ENCODE measurements around the gene ANKRD44. TPM values are rescaled to one million over a fixed set of nuclear protein-coding genes. Genes with fewer than 3 reads are reported as not detected.

Gene ANKRD44
- total and polyA plus RNA-seq, 2 experiments from 2014 or later = 2.9 to 4.9 TPM

GRCh38 chr2:197113275-197113711 is 197.3 kb downstream of the ANKRD44 start:
- Histone ChIP-seq H3K27ac (no peak overlapping the region), H3K4me1 (ENCODE audit: insufficient read depth) (peaks cover 13% of the 10 kb centered on the region), H3K27me3 (replicated peaks; ENCODE audit: insufficient read depth) (no peaks in the 10 kb centered on the region), H4K20me1 (ENCODE audit: insufficient read depth) (no peaks in the 10 kb centered on the region), H2AFZ (no peak overlapping the region), H3F3A (ENCODE audit: insufficient read depth) (peaks cover 1% of the 10 kb centered on the region; the same call in 1 of the 2 replicates), H3K79me2 (ENCODE audit: insufficient read depth) (no peaks in the 10 kb centered on the region), H3K4me3 (no peak overlapping the region), H3K9me2 (ENCODE audit: insufficient read depth) (no peaks in the 10 kb centered on the region), H3K4me2 (ENCODE audit: unreplicated experiment) (no peak overlapping the region), H3K36me3 (ENCODE audit: low read depth) (no peaks in the 10 kb centered on the region), H3K9ac (no peak overlapping the region), H3K9me3 (ENCODE audit: low read depth) (no peaks in the 10 kb centered on the region)
- peak; percentile 68 for DNase-seq
- 0 to 15% methylated on average over 1 of the region's 1 CpG for WGBS, 2 experiments (ENCODE audit: low coverage in 1 of 2, low lambda C conversion rate in 2 of 2, missing lambda C conversion rate in 2 of 2)
- in situ Hi-C loops (cut with MboI) = loop anchor here (5.0 kb wide), 1 partner anchor 269 kb away; no protein-coding TSS in a partner anchor
- TF ChIP-seq EZH2phosphoT487 (IDR thresholded peaks at IDR 0.05; ENCODE audit: insufficient read depth, low read depth) (no peak), EZH2 (IDR thresholded peaks at IDR 0.05; ENCODE audit: insufficient read depth, poor library complexity, severe bottlenecking) (no peak)

GRCh38 chr2:197109326-197109725 is 201.3 kb downstream of the ANKRD44 start:
- H3K36me3 ChIP-seq (ENCODE audit: low read depth) = no peaks in the 10 kb centered on the region
- no peak for TF ChIP-seq EZH2 (IDR thresholded peaks at IDR 0.05; ENCODE audit: insufficient read depth, poor library complexity, severe bottlenecking)
- TF ChIP-seq EZH2phosphoT487 (IDR thresholded peaks at IDR 0.05; ENCODE audit: insufficient read depth, low read depth) = no peak
- WGBS, 2 experiments (ENCODE audit: low coverage in 1 of 2, low lambda C conversion rate in 2 of 2, missing lambda C conversion rate in 2 of 2) = 81 to 91% methylated on average over 2 of the region's 2 CpGs
- H4K20me1 ChIP-seq (ENCODE audit: insufficient read depth) = no peaks in the 10 kb centered on the region
- no peak overlapping the region for H3K27ac ChIP-seq
- peaks cover 16% of the 10 kb centered on the region for H3F3A ChIP-seq (ENCODE audit: insufficient read depth)
- no peak overlapping the region for H3K9ac ChIP-seq
- H3K79me2 ChIP-seq (ENCODE audit: insufficient read depth) = no peaks in the 10 kb centered on the region
- no peak overlapping the region for H3K4me3 ChIP-seq
- peaks cover 29% of the 10 kb centered on the region for H3K4me1 ChIP-seq (ENCODE audit: insufficient read depth)
- no peak overlapping the region for H2AFZ ChIP-seq
- H3K9me3 ChIP-seq (ENCODE audit: low read depth) = no peaks in the 10 kb centered on the region
- no peak for DNase-seq
- in situ Hi-C loops (cut with MboI) = no loop called here
- H3K4me2 ChIP-seq (ENCODE audit: unreplicated experiment) = peak overlapping the region; percentile 29
- H3K27me3 ChIP-seq (replicated peaks; ENCODE audit: insufficient read depth) = no peaks in the 10 kb centered on the region
- H3K9me2 ChIP-seq (ENCODE audit: insufficient read depth) = no peaks in the 10 kb centered on the region

GRCh38 chr2:197108758-197109157 is 201.8 kb downstream of the ANKRD44 start:
- in situ Hi-C loops (cut with MboI) = no loop called here
- TF ChIP-seq EZH2 (IDR thresholded peaks at IDR 0.05; ENCODE audit: insufficient read depth, poor library complexity, severe bottlenecking) = no peak
- WGBS, 2 experiments (ENCODE audit: low coverage in 1 of 2, low lambda C conversion rate in 2 of 2, missing lambda C conversion rate in 2 of 2) = 28% methylated on average over 4 of the region's 4 CpGs

GRCh38 chr2:197107291-197108269 is 203.0 kb downstream of the ANKRD44 start:
- WGBS, 2 experiments (ENCODE audit: low coverage in 1 of 2, low lambda C conversion rate in 2 of 2, missing lambda C conversion rate in 2 of 2) = 46 to 49% methylated on average over 2 of the region's 2 CpGs
- Histone ChIP-seq H4K20me1 (ENCODE audit: insufficient read depth) (no peaks in the 10 kb centered on the region), H3K4me3 (no peak overlapping the region), H3K36me3 (ENCODE audit: low read depth) (no peaks in the 10 kb centered on the region), H3K27ac (peak overlapping the region; percentile 56), H2AFZ (0 out of 2 replicates have a peak overlapping the region, but pooled peaks have one; percentile 16), H3F3A (ENCODE audit: insufficient read depth) (peaks cover 16% of the 10 kb centered on the region), H3K9me3 (ENCODE audit: low read depth) (no peaks in the 10 kb centered on the region), H3K79me2 (ENCODE audit: insufficient read depth) (no peaks in the 10 kb centered on the region), H3K4me1 (ENCODE audit: insufficient read depth) (peaks cover 29% of the 10 kb centered on the region), H3K27me3 (replicated peaks; ENCODE audit: insufficient read depth) (no peaks in the 10 kb centered on the region), H3K4me2 (ENCODE audit: unreplicated experiment) (no peak overlapping the region), H3K9me2 (ENCODE audit: insufficient read depth) (no peaks in the 10 kb centered on the region), H3K9ac (no peak overlapping the region)
- TF ChIP-seq EZH2phosphoT487 (IDR thresholded peaks at IDR 0.05; ENCODE audit: insufficient read depth, low read depth) = no peak
- no peak for TF ChIP-seq EZH2 (IDR thresholded peaks at IDR 0.05; ENCODE audit: insufficient read depth, poor library complexity, severe bottlenecking)
- peak; percentile 54 for DNase-seq
- in situ Hi-C loops (cut with MboI) = no loop called here

More at GRCh38 chr2:197108758-197109157, 201.8 kb downstream of the ANKRD44 start:
- no peaks in the 10 kb centered on the region for H3K9me3 ChIP-seq (ENCODE audit: low read depth)
- H3K4me1 ChIP-seq (ENCODE audit: insufficient read depth) = peaks cover 29% of the 10 kb centered on the region
- no peak overlapping the region for H3K9ac ChIP-seq
- H3K27me3 ChIP-seq (replicated peaks; ENCODE audit: insufficient read depth) = no peaks in the 10 kb centered on the region
- no peaks in the 10 kb centered on the region for H3K9me2 ChIP-seq (ENCODE audit: insufficient read depth)
- no peaks in the 10 kb centered on the region for H4K20me1 ChIP-seq (ENCODE audit: insufficient read depth)
- H3K4me2 ChIP-seq (ENCODE audit: unreplicated experiment) = peak overlapping the region; percentile 29
- no peaks in the 10 kb centered on the region for H3K79me2 ChIP-seq (ENCODE audit: insufficient read depth)
- DNase-seq = peak; percentile 95
- H2AFZ ChIP-seq = no peak overlapping the region
- H3K4me3 ChIP-seq = no peak overlapping the region
- H3K27ac ChIP-seq = no peak overlapping the region
- H3F3A ChIP-seq (ENCODE audit: insufficient read depth) = peaks cover 16% of the 10 kb centered on the region
- no peaks in the 10 kb centered on the region for H3K36me3 ChIP-seq (ENCODE audit: low read depth)
